ENCODE measurements around the gene ARHGAP15.

ARHGAP15 gene

GRCh38 chr2:143736904-143737303, 607.7 kb downstream of the ARHGAP15 start:
- DNase-seq (ENCODE audit: low read depth): no peak

GRCh38 chr2:143740431-143740830, 611.2 kb downstream of the ARHGAP15 start:
- no peak for TF ChIP-seq CTCF (IDR thresholded peaks at IDR 0.05; ENCODE audit: control insufficient read depth, insufficient read depth, low read depth, low read length, missing control alignments)
- DNase-seq (ENCODE audit: low read depth): no peak
- H3K4me3 ChIP-seq (ENCODE audit: control insufficient read depth, low read depth, low read length): no peak overlapping the region

More at GRCh38 chr2:143736904-143737303, 607.7 kb downstream of the ARHGAP15 start:
- TF ChIP-seq CTCF (IDR thresholded peaks at IDR 0.05; ENCODE audit: control insufficient read depth, insufficient read depth, low read depth, low read length, missing control alignments): no peak
- H3K4me3 ChIP-seq (ENCODE audit: control insufficient read depth, low read depth, low read length): no peak overlapping the region

GRCh38 chr2:143741205-143741604, 612.0 kb downstream of the ARHGAP15 start:
- no peak for DNase-seq (ENCODE audit: low read depth)
- no peak for TF ChIP-seq CTCF (IDR thresholded peaks at IDR 0.05; ENCODE audit: control insufficient read depth, insufficient read depth, low read depth, low read length, missing control alignments)
- no peak overlapping the region for H3K4me3 ChIP-seq (ENCODE audit: control insufficient read depth, low read depth, low read length)

GRCh38 chr2:143742581-143742980, 613.4 kb downstream of the ARHGAP15 start:
- TF ChIP-seq CTCF (IDR thresholded peaks at IDR 0.05; ENCODE audit: control insufficient read depth, insufficient read depth, low read depth, low read length, missing control alignments): no peak
- no peak overlapping the region for H3K4me3 ChIP-seq (ENCODE audit: control insufficient read depth, low read depth, low read length)
- peak; percentile 11 for DNase-seq (ENCODE audit: low read depth)

GRCh38 chr2:143744114-143744513, 614.9 kb downstream of the ARHGAP15 start:
- no peak overlapping the region for H3K4me3 ChIP-seq (ENCODE audit: control insufficient read depth, low read depth, low read length)
- DNase-seq (ENCODE audit: low read depth): no peak
- TF ChIP-seq CTCF (IDR thresholded peaks at IDR 0.05; ENCODE audit: control insufficient read depth, insufficient read depth, low read depth, low read length, missing control alignments): no peak

- TF ChIP-seq CTCF (IDR thresholded peaks at IDR 0.05; ENCODE audit: control insufficient read depth, insufficient read depth, low read depth, low read length, missing control alignments): no peak
- no peak overlapping the region for H3K4me3 ChIP-seq (ENCODE audit: control insufficient read depth, low read depth, low read length)
- no peak for DNase-seq (ENCODE audit: low read depth)
Observed at GRCh38 chr2:143745060-143745459, 615.8 kb downstream of the ARHGAP15 start.

- no peak for DNase-seq (ENCODE audit: low read depth)
- H3K4me3 ChIP-seq (ENCODE audit: control insufficient read depth, low read depth, low read length): no peak overlapping the region
- TF ChIP-seq CTCF (IDR thresholded peaks at IDR 0.05; ENCODE audit: control insufficient read depth, insufficient read depth, low read depth, low read length, missing control alignments): no peak
Observed at GRCh38 chr2:143754742-143755141, 625.5 kb downstream of the ARHGAP15 start.

Measured in AG09309 (cell line).